ENCODE measurements around the gene MRPL42. TPM values are rescaled to one million over a fixed set of nuclear protein-coding genes. Genes with fewer than 3 reads are reported as not detected.

Gene MRPL42
- total and polyA plus RNA-seq, 2 of the 4 experiments (the other 2 are of a cell fraction): 64.2 to 90.7 TPM

GRCh38 chr12:93530358-93530757 lies 63.0 kb downstream of the MRPL42 start:
- no peak overlapping the region for H2BK20ac ChIP-seq (ENCODE audit: low read depth, low read length)
- H2AK9ac ChIP-seq (replicated peaks; ENCODE audit: low read depth, low read length, poor library complexity): no peak overlapping the region
- H3K56ac ChIP-seq (ENCODE audit: extremely low read depth, insufficient read depth, low read length): no peak overlapping the region
- WGBS, 2 experiments (ENCODE audit: extremely low coverage in 2 of 2, insufficient read length in 1 of 2): no CpG with 5 or more reads among the region's 5 CpGs
- no peak overlapping the region for H3K4me3 ChIP-seq (ENCODE audit: insufficient read depth, low read depth, low read length)
- H2BK5ac ChIP-seq (ENCODE audit: low read depth, low read length, poor library complexity, severe bottlenecking): no peak overlapping the region
- H3K27me3 ChIP-seq (ENCODE audit: control insufficient read depth, insufficient read depth, low read length): no peaks in the 10 kb centered on the region
- H3K14ac ChIP-seq (replicated peaks; ENCODE audit: low read depth, low read length): no peak overlapping the region
- no peak overlapping the region for H4K5ac ChIP-seq (ENCODE audit: low read depth, low read length)
- no peak overlapping the region for H3K27ac ChIP-seq (ENCODE audit: insufficient read depth, low read length)
- TF ChIP-seq FOS (IDR thresholded peaks at IDR 0.05; ENCODE audit: low read depth, low read length) (no peak), RCOR1 (IDR thresholded peaks at IDR 0.05; ENCODE audit: insufficient replicate concordance, low read length) (no peak), CTCF (conservative IDR thresholded peaks at IDR 0.05; ENCODE audit: low read depth, low read length) (no peak), RAD21 (IDR thresholded peaks at IDR 0.05; ENCODE audit: low read length) (no peak), SMC3 (IDR thresholded peaks at IDR 0.05; ENCODE audit: low read depth, low read length) (no peak), CHD1 (IDR thresholded peaks at IDR 0.05; ENCODE audit: low read depth, low read length) (no peak), MAFK (IDR thresholded peaks at IDR 0.05; ENCODE audit: low read depth, low read length) (no peak), CEBPB (IDR thresholded peaks at IDR 0.05; ENCODE audit: low read depth, low read length) (no peak)
- dilution Hi-C loops (cut with HindIII; ENCODE audit: low sequenced_read_pairs, unreplicated experiment): no loop called here
- H4K91ac ChIP-seq (ENCODE audit: insufficient read depth, low read depth, low read length): no peak overlapping the region
- no peaks in the 10 kb centered on the region for H3K79me1 ChIP-seq (ENCODE audit: low read depth in 1 of 2, low read length in 2 of 2)
- H2AK5ac ChIP-seq (ENCODE audit: low read depth, low read length): no peak overlapping the region
- peaks cover 2% of the 10 kb centered on the region; the same call in 1 of the 2 replicates for H3K4me1 ChIP-seq (ENCODE audit: control insufficient read depth, insufficient read depth, low read length)
- BruUV-seq (replicated peaks): no TSS peak
- ChIA-PET POLR2A (ENCODE audit: unreplicated experiment) (no interaction called here), CTCF (interaction anchor here (1.0 kb wide), 1 partner anchor 28 kb away, joined by 3 read pairs; no protein-coding TSS in a partner anchor)
- H2BK120ac ChIP-seq (ENCODE audit: low read depth, low read length): no peak overlapping the region
- no peak overlapping the region for H3K4me2 ChIP-seq (ENCODE audit: low read depth, low read length)
- DNase-seq (peak; percentile 62), ATAC-seq (ENCODE audit: low read depth) (no peak)
- no peak overlapping the region for H3K4ac ChIP-seq (ENCODE audit: low read depth, low read length)
- H4K8ac ChIP-seq (ENCODE audit: low read depth in 2 of 2, low read length in 2 of 2): no peak overlapping the region
- no peaks in the 10 kb centered on the region for H3K36me3 ChIP-seq (ENCODE audit: control insufficient read depth, insufficient read depth, low read length)
- intact Hi-C loops (cut with micrococcal nuclease): no loop called here
- no peak overlapping the region for H3K23ac ChIP-seq (ENCODE audit: low read depth, low read length)
- no peak overlapping the region for H3K18ac ChIP-seq (ENCODE audit: low read depth, low read length)
- no peaks in the 10 kb centered on the region for H4K20me1 ChIP-seq (ENCODE audit: insufficient read depth, low read length)
- H2AFZ ChIP-seq (replicated peaks; ENCODE audit: low read length, poor library complexity): no peak overlapping the region
- H2BK15ac ChIP-seq (ENCODE audit: low read depth, low read length): no peak overlapping the region
- no peaks in the 10 kb centered on the region for H3K9me3 ChIP-seq (ENCODE audit: control insufficient read depth, insufficient read depth, low read length)
- in situ Hi-C loops (cut with MboI; ENCODE audit: low sequenced_read_pairs): no loop called here
- no peak overlapping the region for H3K9ac ChIP-seq (ENCODE audit: low read depth, low read length)
- H3K9me1 ChIP-seq (ENCODE audit: insufficient read depth, low read length): peaks cover 2% of the 10 kb centered on the region; the same call in 1 of the 2 replicates
